Measurements from ENCODE around the gene MRRF. TPM values are rescaled to one million over a fixed set of nuclear protein-coding genes. Genes with fewer than 3 reads are reported as not detected.
"Not testable (repeated sequence)": the region's sequence is repeated elsewhere in the genome, so short reads cannot be mapped to it uniquely, and the experiment has no call there.

MRRF gene
- polyA plus RNA-seq, 5 donors: 34.8 to 48.8 (median 44.2) TPM

- no peak for DNase-seq
Measured at GRCh38 chr9:122329597-122329996, 64.9 kb downstream of the MRRF start.

GRCh38 chr9:122330466-122330865 lies 65.8 kb downstream of the MRRF start:
- DNase-seq: not testable (repeated sequence)

- no peak for DNase-seq
Measured at GRCh38 chr9:122331523-122331927, 66.8 kb downstream of the MRRF start.

- DNase-seq: no peak
Measured at GRCh38 chr9:122332083-122332482, 67.4 kb downstream of the MRRF start.

- no peak for DNase-seq
Measured at GRCh38 chr9:122332644-122333043, 68.0 kb downstream of the MRRF start.

- DNase-seq: no peak
Measured at GRCh38 chr9:122333169-122333808, 68.6 kb downstream of the MRRF start.

GRCh38 chr9:122334916-122335315 lies 70.2 kb downstream of the MRRF start:
- no peak for DNase-seq

- DNase-seq: no peak
Measured at GRCh38 chr9:122336189-122336588, 71.5 kb downstream of the MRRF start.

GRCh38 chr9:122336866-122337555 lies 72.3 kb downstream of the MRRF start:
- DNase-seq: no peak

GRCh38 chr9:122337556-122337929 lies 72.9 kb downstream of the MRRF start:
- DNase-seq: no peak

- no peak for DNase-seq
Measured at GRCh38 chr9:122338536-122338935, 73.9 kb downstream of the MRRF start.

- no peak for DNase-seq
Measured at GRCh38 chr9:122338994-122339393, 74.3 kb downstream of the MRRF start.

- DNase-seq: no peak
Measured at GRCh38 chr9:122339579-122339978, 74.9 kb downstream of the MRRF start.

GRCh38 chr9:122340161-122340560 lies 75.5 kb downstream of the MRRF start:
- no peak for DNase-seq

GRCh38 chr9:122342323-122343050 lies 77.8 kb downstream of the MRRF start:
- DNase-seq: no peak

- DNase-seq: peak in 1 of 2 donors; percentile 42
Measured at GRCh38 chr9:122346478-122347347, 82.0 kb downstream of the MRRF start.

GRCh38 chr9:122347348-122348287 lies 82.9 kb downstream of the MRRF start:
- no peak for DNase-seq

- no peak for DNase-seq
Measured at GRCh38 chr9:122348288-122348777, 83.7 kb downstream of the MRRF start.

- no peak for DNase-seq
Measured at GRCh38 chr9:122348791-122349190, 84.1 kb downstream of the MRRF start.

- no peak for DNase-seq
Measured at GRCh38 chr9:122349201-122349600, 84.5 kb downstream of the MRRF start.
